ENCODE measurements around the gene PCCA. TPM values are rescaled to one million over a fixed set of nuclear protein-coding genes. Genes with fewer than 3 reads are reported as not detected.

PCCA gene
- total and polyA plus RNA-seq, 2 of the 13 experiments (the other 11 are each of a cell fraction or from before 2014, with no cell fraction given): 15.0 to 32.2 TPM

GRCh38 chr13:100483841-100484381 is 395.0 kb downstream of the PCCA start:
- no TSS peak for BruUV-seq (replicated peaks)
- Histone ChIP-seq H3K79me2 (ENCODE audit: insufficient read depth, low read length) (no peaks in the 10 kb centered on the region), H3K27ac (ENCODE audit: extremely low read length, insufficient read depth, low read length) (no peak overlapping the region), H3K36me3 (replicated peaks in 1 of 2; ENCODE audit: control insufficient read depth in 1 of 2, insufficient read depth in 2 of 2, low read length in 2 of 2) (no peaks in the 10 kb centered on the region), H2AFZ (ENCODE audit: low read length) (no peak overlapping the region), H3K4me3 (replicated peaks in 1 of 3; ENCODE audit: insufficient read depth in 1 of 3, low read depth in 2 of 3, low read length in 3 of 3) (no peak overlapping the region), H3K9me3 (ENCODE audit: low read length) (no peaks in the 10 kb centered on the region), H4K20me1 (ENCODE audit: insufficient read depth, low read length) (no peaks in the 10 kb centered on the region), H3K4me1 (ENCODE audit: insufficient read depth, low read length) (no peaks in the 10 kb centered on the region), H3K4me2 (ENCODE audit: low read depth, low read length) (no peak overlapping the region), H3K27me3 (ENCODE audit: control insufficient read depth in 1 of 2, insufficient read depth in 2 of 2, low read length in 2 of 2) (no peaks in the 10 kb centered on the region), H3K9ac (ENCODE audit: insufficient read depth, low read depth, low read length) (no peak overlapping the region)
- POLR2A ChIA-PET: no interaction called here
- FAIRE-seq (no peak), ATAC-seq (no peak), DNase-seq (ENCODE audit: low spot score) (no peak)
- intact Hi-C loops (cut with micrococcal nuclease; ENCODE audit: unreplicated experiment) (no loop called here), in situ Hi-C loops (cut with HindIII; ENCODE audit: extremely low pct_ligation_motif_present, low pct_unique_long_range_greater_than_20kb) (no loop called here)
- 88% methylated on average over 8 of the region's 8 CpGs for WGBS (ENCODE audit: low lambda C conversion rate)
- TF ChIP-seq ATAD3A (CRISPR knock-in tag; IDR thresholded peaks at IDR 0.05) (no peak), CCDC6 (CRISPR knock-in tag; IDR thresholded peaks at IDR 0.05) (no peak), ZNF484 (CRISPR knock-in tag; IDR thresholded peaks at IDR 0.05; ENCODE audit: borderline replicate concordance, low read depth) (no peak), ZNF280D (CRISPR knock-in tag; IDR thresholded peaks at IDR 0.05) (no peak)
- CTCF ChIA-PET (ENCODE audit: low intra/inter-chr PET ratio, low total read pairs): no interaction called here

- intact Hi-C loops (cut with micrococcal nuclease; ENCODE audit: unreplicated experiment): no loop called here
- Histone ChIP-seq H3K4me1 (ENCODE audit: insufficient read depth, low read length) (no peaks in the 10 kb centered on the region), H3K9ac (ENCODE audit: insufficient read depth, low read depth, low read length) (no peak overlapping the region), H3K27me3 (ENCODE audit: control insufficient read depth in 1 of 2, insufficient read depth in 2 of 2, low read length in 2 of 2) (no peaks in the 10 kb centered on the region), H3K9me3 (ENCODE audit: low read length) (no peaks in the 10 kb centered on the region), H4K20me1 (ENCODE audit: insufficient read depth, low read length) (no peaks in the 10 kb centered on the region), H2AFZ (ENCODE audit: low read length) (no peak overlapping the region), H3K4me3 (replicated peaks in 1 of 3; ENCODE audit: insufficient read depth in 1 of 3, low read depth in 2 of 3, low read length in 3 of 3) (no peak overlapping the region), H3K4me2 (ENCODE audit: low read depth, low read length) (no peak overlapping the region), H3K79me2 (ENCODE audit: insufficient read depth, low read length) (no peaks in the 10 kb centered on the region), H3K27ac (ENCODE audit: extremely low read length, insufficient read depth, low read length) (no peak overlapping the region), H3K36me3 (replicated peaks in 1 of 2; ENCODE audit: control insufficient read depth in 1 of 2, insufficient read depth in 2 of 2, low read length in 2 of 2) (no peaks in the 10 kb centered on the region)
- ChIA-PET CTCF (ENCODE audit: low intra/inter-chr PET ratio, low total read pairs) (no interaction called here), POLR2A (no interaction called here)
- FAIRE-seq (no peak), ATAC-seq (no peak), DNase-seq (ENCODE audit: low spot score) (no peak)
- in situ Hi-C loops (cut with HindIII; ENCODE audit: extremely low pct_ligation_motif_present, low pct_unique_long_range_greater_than_20kb): no loop called here
- 93% methylated on average over 3 of the region's 3 CpGs for WGBS (ENCODE audit: low lambda C conversion rate)
- BruUV-seq (replicated peaks): no TSS peak
- TF ChIP-seq TFAP4 (IDR thresholded peaks at IDR 0.05; ENCODE audit: borderline replicate concordance, low read depth) (no peak), TCF7L2 (IDR thresholded peaks at IDR 0.05; ENCODE audit: low read depth, low read length) (no peak), FUBP1 (CRISPR knock-in tag; IDR thresholded peaks at IDR 0.05; ENCODE audit: borderline replicate concordance) (no peak), GABPB1 (CRISPR knock-in tag; IDR thresholded peaks at IDR 0.05) (no peak), HDAC6 (IDR thresholded peaks at IDR 0.05; ENCODE audit: low read depth, low read length) (no peak), FOXO4 (CRISPR knock-in tag; conservative IDR thresholded peaks at IDR 0.05) (no peak), ZNF788 (CRISPR knock-in tag; IDR thresholded peaks at IDR 0.05; ENCODE audit: borderline replicate concordance) (no peak)
Measured at GRCh38 chr13:100484702-100485101, 395.8 kb downstream of the PCCA start.
